ENCODE measurements around the gene GJB1.

GJB1 gene

GRCh38 chrX:71191248-71191647 is 31.8 kb upstream of the GJB1 start:
- Histone ChIP-seq H3K4me1 (peaks cover 11% of the 10 kb centered on the region), H3K36me3 (replicated peaks) (no peaks in the 10 kb centered on the region; the same call in 1 of the 2 replicates), H3K4me3 (no peak overlapping the region), H3K27me3 (ENCODE audit: low read depth) (no peaks in the 10 kb centered on the region), H3K9me3 (no peaks in the 10 kb centered on the region)
- in situ Hi-C loops (cut with MboI; ENCODE audit: low sequenced_read_pairs), result loop anchor here (25.0 kb wide), 1 partner anchor 729 kb away; no protein-coding TSS in a partner anchor
- peak in 1 of 2 experiments; percentile 53 for DNase-seq (ENCODE audit: low spot score in 2 of 2)

- Histone ChIP-seq H3K4me3 (no peak overlapping the region), H3K36me3 (replicated peaks) (no peaks in the 10 kb centered on the region), H3K27me3 (ENCODE audit: low read depth) (no peaks in the 10 kb centered on the region), H3K9me3 (no peaks in the 10 kb centered on the region), H3K4me1 (peaks cover 5% of the 10 kb centered on the region)
- in situ Hi-C loops (cut with MboI; ENCODE audit: low sequenced_read_pairs), result loop anchor here (25.0 kb wide), 1 partner anchor 734 kb away; no protein-coding TSS in a partner anchor
- peak; percentile 14 to 19 for DNase-seq (ENCODE audit: low spot score in 2 of 2)
Measured at GRCh38 chrX:71195964-71196649, 26.9 kb upstream of the GJB1 start.

- Histone ChIP-seq H3K4me3 (no peak overlapping the region), H3K27me3 (ENCODE audit: low read depth) (no peaks in the 10 kb centered on the region), H3K4me1 (no peaks in the 10 kb centered on the region; the same call in 1 of the 2 replicates), H3K36me3 (replicated peaks) (no peaks in the 10 kb centered on the region), H3K9me3 (no peaks in the 10 kb centered on the region)
- DNase-seq (ENCODE audit: low spot score in 2 of 2), result no peak
- in situ Hi-C loops (cut with MboI; ENCODE audit: low sequenced_read_pairs), result loop anchor here (25.0 kb wide), 1 partner anchor 736 kb away; no protein-coding TSS in a partner anchor
Measured at GRCh38 chrX:71198066-71198465, 25.0 kb upstream of the GJB1 start.

GRCh38 chrX:71199252-71200008 is 23.6 kb upstream of the GJB1 start:
- no peaks in the 10 kb centered on the region; the same call in 1 of the 2 replicates for H3K4me1 ChIP-seq
- no peaks in the 10 kb centered on the region for H3K27me3 ChIP-seq (ENCODE audit: low read depth)
- no peak overlapping the region for H3K4me3 ChIP-seq
- H3K36me3 ChIP-seq (replicated peaks), result no peaks in the 10 kb centered on the region
- no peaks in the 10 kb centered on the region for H3K9me3 ChIP-seq
- no peak for DNase-seq (ENCODE audit: low spot score in 2 of 2)
- in situ Hi-C loops (cut with MboI; ENCODE audit: low sequenced_read_pairs), result loop anchor here (25.0 kb wide), 1 partner anchor 737 kb away; no protein-coding TSS in a partner anchor

GRCh38 chrX:71210816-71211215 is 12.2 kb upstream of the GJB1 start:
- Histone ChIP-seq H3K36me3 (replicated peaks) (no peaks in the 10 kb centered on the region), H3K4me3 (no peak overlapping the region), H3K9me3 (no peaks in the 10 kb centered on the region), H3K4me1 (no peaks in the 10 kb centered on the region), H3K27me3 (ENCODE audit: low read depth) (no peaks in the 10 kb centered on the region; the same call in 1 of the 2 replicates)
- in situ Hi-C loops (cut with MboI; ENCODE audit: low sequenced_read_pairs), result no loop called here
- no peak for DNase-seq (ENCODE audit: low spot score in 2 of 2)

GRCh38 chrX:71212536-71212935 is 10.5 kb upstream of the GJB1 start:
- no peaks in the 10 kb centered on the region; the same call in 1 of the 2 replicates for H3K27me3 ChIP-seq (ENCODE audit: low read depth)
- H3K36me3 ChIP-seq (replicated peaks), result no peaks in the 10 kb centered on the region
- H3K4me1 ChIP-seq, result no peaks in the 10 kb centered on the region
- no peak for DNase-seq (ENCODE audit: low spot score in 2 of 2)
- no peaks in the 10 kb centered on the region for H3K9me3 ChIP-seq
- in situ Hi-C loops (cut with MboI; ENCODE audit: low sequenced_read_pairs), result no loop called here
- H3K4me3 ChIP-seq, result no peak overlapping the region

- Histone ChIP-seq H3K4me3 (no peak overlapping the region), H3K9me3 (no peaks in the 10 kb centered on the region), H3K4me1 (no peaks in the 10 kb centered on the region), H3K36me3 (replicated peaks) (no peaks in the 10 kb centered on the region), H3K27me3 (ENCODE audit: low read depth) (no peaks in the 10 kb centered on the region; the same call in 1 of the 2 replicates)
- DNase-seq (ENCODE audit: low spot score in 2 of 2), result no peak
- in situ Hi-C loops (cut with MboI; ENCODE audit: low sequenced_read_pairs), result no loop called here
Measured at GRCh38 chrX:71214152-71214551, 8.9 kb upstream of the GJB1 start.

- Histone ChIP-seq H3K4me1 (no peaks in the 10 kb centered on the region), H3K36me3 (replicated peaks) (no peaks in the 10 kb centered on the region), H3K27me3 (ENCODE audit: low read depth) (no peaks in the 10 kb centered on the region; the same call in 1 of the 2 replicates), H3K4me3 (no peak overlapping the region), H3K9me3 (no peaks in the 10 kb centered on the region)
- DNase-seq (ENCODE audit: low spot score in 2 of 2), result no peak
- in situ Hi-C loops (cut with MboI; ENCODE audit: low sequenced_read_pairs), result no loop called here
Measured at GRCh38 chrX:71214604-71215337, 8.3 kb upstream of the GJB1 start.

GRCh38 chrX:71215338-71215912 is 7.6 kb upstream of the GJB1 start:
- H3K4me1 ChIP-seq, result no peaks in the 10 kb centered on the region
- DNase-seq (ENCODE audit: low spot score in 2 of 2), result no peak
- in situ Hi-C loops (cut with MboI; ENCODE audit: low sequenced_read_pairs), result no loop called here
- no peak overlapping the region for H3K4me3 ChIP-seq
- H3K9me3 ChIP-seq, result no peaks in the 10 kb centered on the region
- no peaks in the 10 kb centered on the region; the same call in 1 of the 2 replicates for H3K27me3 ChIP-seq (ENCODE audit: low read depth)
- H3K36me3 ChIP-seq (replicated peaks), result no peaks in the 10 kb centered on the region

- no peak overlapping the region for H3K4me3 ChIP-seq
- no peaks in the 10 kb centered on the region for H3K4me1 ChIP-seq
- no peaks in the 10 kb centered on the region for H3K36me3 ChIP-seq (replicated peaks)
- DNase-seq (ENCODE audit: low spot score in 2 of 2), result no peak
- in situ Hi-C loops (cut with MboI; ENCODE audit: low sequenced_read_pairs), result no loop called here
- H3K27me3 ChIP-seq (ENCODE audit: low read depth), result no peaks in the 10 kb centered on the region; the same call in 1 of the 2 replicates
- no peaks in the 10 kb centered on the region for H3K9me3 ChIP-seq
Measured at GRCh38 chrX:71216485-71216884, 6.5 kb upstream of the GJB1 start.

- Histone ChIP-seq H3K27me3 (ENCODE audit: low read depth) (no peaks in the 10 kb centered on the region; the same call in 1 of the 2 replicates), H3K4me1 (no peaks in the 10 kb centered on the region), H3K9me3 (no peaks in the 10 kb centered on the region), H3K4me3 (no peak overlapping the region), H3K36me3 (replicated peaks) (no peaks in the 10 kb centered on the region)
- in situ Hi-C loops (cut with MboI; ENCODE audit: low sequenced_read_pairs), result no loop called here
- no peak for DNase-seq (ENCODE audit: low spot score in 2 of 2)
Measured at GRCh38 chrX:71217298-71217697, 5.7 kb upstream of the GJB1 start.

GRCh38 chrX:71221145-71221544 is 1.9 kb upstream of the GJB1 start:
- H3K4me3 ChIP-seq, result no peak overlapping the region
- H3K36me3 ChIP-seq (replicated peaks), result no peaks in the 10 kb centered on the region
- H3K9me3 ChIP-seq, result no peaks in the 10 kb centered on the region
- DNase-seq (ENCODE audit: low spot score in 2 of 2), result no peak
- H3K4me1 ChIP-seq, result peaks cover 6% of the 10 kb centered on the region; the same call in 1 of the 2 replicates
- H3K27me3 ChIP-seq (ENCODE audit: low read depth), result no peaks in the 10 kb centered on the region
- in situ Hi-C loops (cut with MboI; ENCODE audit: low sequenced_read_pairs), result no loop called here

- Histone ChIP-seq H3K36me3 (replicated peaks) (no peaks in the 10 kb centered on the region), H3K4me3 (no peak overlapping the region), H3K9me3 (no peaks in the 10 kb centered on the region), H3K4me1 (peaks cover 6% of the 10 kb centered on the region; the same call in 1 of the 2 replicates), H3K27me3 (ENCODE audit: low read depth) (no peaks in the 10 kb centered on the region)
- DNase-seq (ENCODE audit: low spot score in 2 of 2), result no peak
- in situ Hi-C loops (cut with MboI; ENCODE audit: low sequenced_read_pairs), result no loop called here
Measured at GRCh38 chrX:71224098-71224708, 1.2 kb downstream of the GJB1 start.
